GM18520 (cell line): ENCODE measurements around the gene CACNG7.

ENCODE experiments used
- ATAC-seq: cut with Tn5 transposase; IDR thresholded peaks from one replicate; pipeline ENCODE4 v1.9.1; 2021; ENCODE audit not compliant: unreplicated experiment

CACNG7 gene

DNA sequence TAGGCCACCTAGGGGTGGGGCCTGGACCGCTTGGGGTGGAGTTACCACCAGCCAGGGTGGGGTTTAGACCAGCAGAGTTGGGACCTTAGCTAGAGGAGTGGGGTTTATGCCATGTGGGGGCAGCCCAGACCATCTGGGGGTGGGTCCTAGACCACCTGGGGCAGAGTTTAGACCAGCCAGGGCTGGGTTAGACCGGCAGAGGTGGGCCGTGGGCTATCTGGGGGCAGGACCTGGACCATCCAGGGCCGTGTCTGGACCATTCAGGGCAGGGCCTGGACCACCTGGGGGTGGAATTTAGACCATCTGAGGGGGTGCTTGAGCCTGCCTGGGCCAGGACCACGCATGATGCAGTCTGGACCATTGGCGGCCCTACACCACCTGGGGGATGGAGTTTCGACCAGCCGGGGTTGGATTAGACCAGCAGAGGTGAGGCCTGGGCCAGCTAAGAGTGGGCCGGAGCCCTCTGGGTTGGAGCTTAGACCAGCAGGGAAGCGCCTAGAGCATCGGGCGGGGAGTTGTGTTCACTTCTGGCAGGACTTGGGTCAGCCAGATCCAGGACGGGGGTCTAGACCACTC, 72.4 kb downstream of the CACNG7 start:
- no peak for ATAC-seq

DNA sequence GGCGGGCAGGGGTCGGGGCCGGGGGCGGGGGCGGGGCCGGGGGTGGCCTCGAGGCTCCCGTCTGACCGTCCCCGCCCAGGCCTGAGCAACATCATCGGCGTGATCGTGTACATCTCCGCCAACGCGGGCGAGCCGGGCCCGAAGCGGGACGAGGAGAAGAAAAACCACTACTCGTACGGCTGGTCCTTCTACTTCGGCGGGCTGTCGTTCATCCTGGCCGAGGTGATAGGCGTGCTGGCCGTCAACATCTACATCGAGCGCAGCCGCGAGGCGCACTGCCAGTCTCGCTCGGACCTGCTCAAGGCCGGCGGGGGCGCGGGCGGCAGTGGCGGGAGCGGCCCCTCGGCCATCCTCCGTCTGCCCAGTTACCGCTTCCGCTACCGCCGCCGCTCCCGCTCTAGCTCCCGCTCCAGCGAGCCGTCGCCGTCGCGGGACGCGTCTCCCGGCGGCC, 72.9 kb downstream of the CACNG7 start:
- ATAC-seq = no peak

DNA sequence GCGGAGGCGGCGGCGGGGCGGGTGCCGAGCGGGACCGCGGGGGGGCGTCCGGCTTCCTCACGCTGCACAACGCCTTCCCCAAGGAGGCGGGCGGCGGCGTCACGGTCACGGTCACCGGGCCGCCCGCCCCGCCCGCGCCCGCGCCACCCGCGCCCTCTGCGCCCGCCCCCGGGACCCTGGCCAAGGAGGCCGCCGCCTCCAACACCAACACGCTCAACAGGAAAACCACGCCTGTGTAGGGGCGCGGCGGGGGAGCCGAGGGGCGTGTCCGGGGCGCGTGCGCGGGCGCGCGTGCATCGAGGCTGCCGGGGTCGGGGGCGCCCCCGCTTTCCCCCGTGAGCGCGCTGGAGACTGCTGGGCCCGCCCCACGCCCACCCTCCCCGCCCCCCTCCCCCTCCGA, 73.5 kb downstream of the CACNG7 start:
- ATAC-seq = no peak

DNA sequence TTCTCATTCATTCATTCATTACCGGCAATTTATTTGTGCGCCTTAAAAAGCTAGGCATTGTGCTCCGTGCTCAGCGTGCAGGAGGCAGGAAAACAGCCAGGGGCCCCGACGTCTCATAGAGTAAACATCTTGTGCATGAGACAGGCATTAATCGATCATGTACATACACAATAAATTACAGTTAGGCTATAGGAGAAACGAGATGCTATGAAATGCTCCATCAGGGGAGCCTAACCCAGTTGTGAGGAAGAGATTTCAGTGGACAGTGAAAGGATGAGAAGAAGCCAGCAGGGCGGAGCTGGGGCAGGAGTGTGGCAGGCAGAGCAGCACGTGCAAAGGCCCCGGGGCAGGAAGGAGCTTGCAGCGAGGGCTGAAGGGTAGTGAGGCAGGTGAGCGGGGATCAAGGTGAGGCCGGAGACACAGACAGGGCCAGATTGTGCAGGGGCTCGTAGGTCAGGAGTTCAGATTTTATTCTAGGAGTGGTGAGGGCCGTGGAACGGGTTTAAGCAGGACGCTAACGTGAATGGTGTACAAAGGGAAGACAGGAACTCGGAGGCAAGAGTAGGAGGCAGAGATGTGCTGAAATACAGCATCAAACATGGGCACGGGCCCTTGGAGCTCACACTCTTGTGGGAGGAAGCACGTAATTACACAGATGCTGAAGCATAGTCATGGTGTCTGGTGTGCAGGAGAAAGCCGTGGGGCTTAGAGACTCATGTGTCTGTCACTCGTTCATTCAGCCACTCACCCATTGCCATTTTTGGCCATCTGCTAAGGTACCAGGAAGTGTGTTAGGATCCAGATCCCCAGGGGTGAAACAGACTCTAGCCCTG, 74.6 kb downstream of the CACNG7 start:
- ATAC-seq = no peak

DNA sequence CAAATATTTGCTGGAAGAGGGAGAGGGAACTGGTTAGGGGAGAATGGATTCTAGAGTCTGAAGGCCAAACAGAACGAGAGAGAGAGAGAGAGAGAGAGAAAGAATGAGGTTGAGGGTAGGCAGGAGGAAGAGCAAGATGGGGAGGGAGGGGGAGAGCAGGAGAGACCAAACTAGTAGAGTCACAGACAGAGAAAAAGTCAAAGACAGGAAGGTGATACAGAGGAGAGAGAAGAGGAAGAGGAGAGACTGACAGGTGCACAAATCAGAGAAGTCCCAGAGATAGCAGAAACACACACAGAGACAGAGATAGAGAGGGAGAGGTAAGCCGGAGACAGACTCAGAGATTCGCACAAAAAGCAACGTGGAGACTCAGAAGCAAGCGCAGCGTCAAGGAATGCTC, 76.8 kb downstream of the CACNG7 start:
- no peak for ATAC-seq

DNA sequence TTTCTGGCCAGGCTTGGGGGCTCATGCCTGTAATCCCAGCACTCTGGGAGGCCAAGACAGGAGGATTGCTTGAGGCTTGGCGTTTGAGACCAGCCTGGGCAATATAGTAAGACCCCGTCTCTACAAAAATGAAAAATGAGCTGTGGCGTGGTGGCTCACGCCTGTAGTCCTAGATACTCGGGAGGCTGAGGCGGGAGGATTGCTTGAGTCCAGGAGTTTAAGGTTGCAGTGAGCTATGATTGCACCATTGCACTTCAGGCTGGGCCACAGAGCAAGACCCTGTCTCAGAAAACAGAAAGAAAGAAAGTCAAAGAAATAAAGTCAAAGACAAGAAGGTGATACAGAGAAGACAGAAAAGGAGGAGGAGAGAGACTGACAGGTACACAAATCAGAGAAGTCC, 79.9 kb downstream of the CACNG7 start:
- no peak for ATAC-seq

DNA sequence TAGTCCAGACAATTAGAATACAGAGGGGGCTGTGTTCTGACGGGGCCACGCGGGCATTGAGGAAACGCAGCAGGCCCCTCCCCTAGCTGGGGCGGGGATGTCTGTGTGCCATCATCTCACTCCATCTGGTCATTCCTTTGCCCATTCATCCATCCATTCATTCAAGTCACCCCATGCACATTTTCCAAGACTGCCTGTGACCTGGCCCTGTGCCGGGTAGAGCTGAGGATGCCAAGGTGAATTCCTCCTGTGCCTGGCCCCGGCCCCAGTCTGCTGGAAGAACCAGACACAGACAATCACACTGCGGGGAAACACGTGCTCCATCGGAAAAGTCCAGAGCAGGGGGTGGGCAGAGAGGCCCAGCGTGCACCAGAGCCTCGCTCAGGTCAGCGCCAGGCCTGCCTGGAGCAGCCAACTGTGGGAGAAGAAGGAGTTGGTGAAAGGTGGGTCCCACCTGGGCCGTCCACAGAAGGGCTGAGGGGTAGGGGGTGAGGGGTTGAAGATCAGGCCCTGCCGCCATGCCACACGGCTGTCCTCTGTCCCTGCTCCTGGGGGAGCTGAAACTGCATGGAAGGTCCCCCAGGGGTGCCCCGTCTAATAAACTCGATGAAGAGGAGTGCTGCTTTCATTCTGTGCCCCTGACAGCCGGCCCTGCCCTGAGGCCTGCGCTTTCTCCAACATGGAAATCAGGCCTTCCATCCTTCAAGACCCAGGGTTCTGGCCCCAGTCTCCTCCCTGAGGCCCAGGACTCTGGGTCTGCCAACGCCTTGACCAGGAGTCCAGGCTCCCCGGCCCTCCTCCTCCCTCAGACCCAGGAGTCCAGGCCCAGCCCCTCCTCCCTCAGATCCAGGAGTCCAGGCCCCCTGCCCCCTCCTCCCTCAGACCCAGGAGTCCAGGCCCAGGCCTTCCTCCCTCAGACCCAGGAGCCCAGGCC, 80.8 kb downstream of the CACNG7 start:
- ATAC-seq = no peak

DNA sequence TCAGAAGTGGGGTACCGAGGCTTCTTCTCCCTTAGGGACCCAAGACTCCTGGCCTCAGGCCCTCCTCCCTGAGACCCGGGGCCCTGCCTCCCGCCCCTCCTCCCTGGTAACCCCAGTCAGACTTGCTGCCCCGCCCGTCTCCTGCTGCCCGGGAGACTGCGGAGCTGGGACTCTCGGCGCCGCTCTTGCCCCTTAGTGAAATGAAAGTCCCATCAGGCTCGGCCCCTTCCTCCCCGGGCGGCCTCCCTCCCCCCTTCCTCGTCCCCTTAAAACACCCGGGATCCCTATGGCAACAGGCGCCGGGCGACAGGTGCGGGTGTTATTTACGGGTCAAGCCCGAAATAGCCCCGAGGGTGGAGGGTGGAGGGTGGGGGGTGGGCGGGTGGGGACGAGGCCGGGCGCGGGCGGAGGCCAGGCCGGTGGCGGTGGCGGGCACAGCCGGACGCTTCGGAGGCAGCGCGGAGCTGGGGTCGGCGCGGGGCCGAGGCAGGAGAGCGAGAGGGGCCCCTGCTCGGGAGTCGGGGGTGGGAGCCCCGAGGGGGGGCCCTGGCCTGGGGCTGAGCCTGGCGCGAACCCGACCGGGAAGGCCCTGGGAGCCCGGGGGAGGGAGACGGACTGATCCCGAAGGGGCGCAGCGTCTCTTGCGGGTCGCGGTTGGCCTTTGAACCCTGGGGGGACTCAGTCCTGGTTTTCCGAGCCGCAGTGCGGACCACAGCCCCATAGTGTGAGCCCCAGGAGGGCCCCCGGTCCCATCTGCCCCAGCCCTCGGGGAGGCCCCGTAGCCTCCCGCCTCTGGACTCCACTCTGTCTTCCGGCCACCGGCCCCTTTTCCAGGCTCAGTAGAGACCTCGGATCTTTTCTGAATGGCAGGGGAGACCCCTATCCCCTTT, 82.4 kb downstream of the CACNG7 start, which contains the start of gene CACNG6:
TSS of gene CACNG6 (plus strand) at position 414 of the 890 bp plus-strand sequence. CDS start 1,241 bp downstream, outside the sequence.
- ATAC-seq = no peak

DNA sequence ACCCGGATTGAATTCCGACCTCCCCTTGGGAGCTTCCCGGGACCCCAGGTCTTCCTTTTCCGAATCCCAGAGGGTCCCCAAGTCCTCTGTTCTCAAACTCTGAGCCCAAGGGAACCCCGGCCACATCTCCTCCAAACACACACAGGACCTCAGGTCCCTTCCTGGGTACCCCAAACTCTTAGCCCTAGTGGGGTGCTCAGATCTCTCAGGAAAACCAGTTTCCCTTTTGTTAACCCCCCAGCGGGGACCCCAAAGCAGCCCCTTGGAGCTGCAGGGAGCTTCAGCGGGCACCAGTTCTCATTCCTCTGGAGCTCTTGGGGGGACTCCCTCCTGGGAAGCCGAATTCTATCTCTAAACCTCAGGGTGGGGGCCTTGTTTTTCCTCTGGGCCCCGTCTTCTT, 83.1 kb downstream of the CACNG7 start:
- no peak for ATAC-seq

DNA sequence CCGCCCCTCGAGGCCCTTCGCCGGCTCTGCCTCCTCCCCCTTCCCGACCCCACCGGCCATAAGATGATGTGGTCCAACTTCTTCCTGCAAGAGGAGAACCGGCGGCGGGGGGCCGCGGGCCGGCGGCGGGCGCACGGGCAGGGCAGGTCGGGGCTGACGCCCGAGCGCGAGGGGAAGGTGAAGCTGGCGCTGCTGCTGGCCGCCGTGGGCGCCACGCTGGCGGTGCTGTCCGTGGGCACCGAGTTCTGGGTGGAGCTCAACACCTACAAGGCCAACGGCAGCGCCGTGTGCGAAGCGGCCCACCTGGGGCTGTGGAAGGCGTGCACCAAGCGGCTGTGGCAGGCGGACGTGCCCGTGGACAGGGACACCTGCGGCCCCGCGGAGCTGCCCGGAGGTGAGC, 83.7 kb downstream of the CACNG7 start:
- no peak for ATAC-seq

DNA sequence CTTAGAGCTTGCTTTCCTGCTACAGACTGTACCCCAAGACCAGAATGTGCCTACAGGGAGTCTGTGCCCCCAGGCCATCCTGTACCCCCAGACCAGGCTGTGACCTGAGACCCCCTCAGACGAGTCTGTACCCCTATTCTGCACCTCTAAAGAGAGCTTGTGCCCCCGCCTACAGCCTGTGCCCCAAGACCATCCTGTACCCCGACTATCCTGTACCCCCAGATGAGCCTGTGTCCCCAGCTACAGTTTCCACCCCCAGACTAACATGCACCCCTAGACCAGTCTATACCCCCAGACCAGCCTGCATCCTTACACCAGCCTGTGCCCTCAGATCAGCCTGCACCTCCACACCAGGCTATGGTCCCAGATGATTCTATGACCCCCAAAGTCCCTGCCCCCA, 84.4 kb downstream of the CACNG7 start:
- ATAC-seq = no peak
